Fibroblast of pulmonary artery (primary cell): Measurements from ENCODE around the gene KIFAP3.

ENCODE experiments used
- DNase-seq: peaks from one replicate; pipeline ENCODE4 v3.0.0-alpha.2; 2010; ENCODE audit warnings: low read depth
- H3K4me3 ChIP-seq: replicated peaks from 2 replicates; pipeline ENCODE4 v1.5.1; 2011; ENCODE audit warnings: low read depth, mild to moderate bottlenecking, control low read depth, low read length, moderate library complexity
- TF ChIP-seq, protein P1 (sequence below): IDR thresholded peaks from 2 replicates; pipeline ENCODE4 v1.5.1; 2011; ENCODE audit warnings: mild to moderate bottlenecking, control low read depth, low read length, inconsistent platforms; ENCODE audit errors: missing control alignments

The KIFAP3 gene

DNA sequence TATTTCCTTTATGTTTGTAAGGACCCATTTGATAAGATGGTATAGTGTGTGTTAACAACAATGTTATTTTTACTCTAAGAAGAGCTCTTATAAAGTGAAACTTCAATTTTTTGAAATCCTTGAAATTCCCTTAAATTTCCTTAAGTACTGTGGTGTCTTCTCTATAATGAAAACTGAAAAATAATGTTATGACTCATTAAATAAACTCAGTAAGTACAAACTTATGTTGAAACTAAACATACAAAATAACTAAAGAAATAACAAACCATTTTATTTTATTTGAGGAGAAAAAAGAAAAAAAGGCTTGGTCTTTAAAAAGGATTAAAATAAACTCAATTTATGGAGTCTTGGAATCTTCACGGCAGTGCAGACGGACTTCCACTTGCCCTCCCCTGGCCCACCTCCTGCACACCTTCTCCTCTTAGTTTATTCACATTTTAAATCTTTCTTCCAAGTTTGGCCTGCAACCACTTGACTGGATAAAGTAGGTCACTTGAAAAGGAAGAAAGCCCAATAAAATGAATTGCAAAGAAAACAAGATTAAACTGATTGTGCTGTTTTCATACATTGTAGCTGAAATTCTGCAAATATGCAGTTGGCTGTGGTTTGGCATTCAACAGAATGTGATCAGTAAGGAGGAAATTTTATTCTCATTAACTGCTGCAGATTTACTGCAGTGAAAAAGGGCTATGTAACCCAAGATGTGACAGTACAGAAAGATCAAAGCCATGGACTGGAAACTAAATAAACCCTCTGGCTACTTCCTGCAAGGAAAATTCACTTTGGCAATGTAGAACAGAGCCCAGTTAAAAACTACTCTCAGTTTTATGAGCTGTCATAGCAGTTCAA lies 132.3 kb downstream of the KIFAP3 start:
- TF ChIP-seq, protein P1, sequence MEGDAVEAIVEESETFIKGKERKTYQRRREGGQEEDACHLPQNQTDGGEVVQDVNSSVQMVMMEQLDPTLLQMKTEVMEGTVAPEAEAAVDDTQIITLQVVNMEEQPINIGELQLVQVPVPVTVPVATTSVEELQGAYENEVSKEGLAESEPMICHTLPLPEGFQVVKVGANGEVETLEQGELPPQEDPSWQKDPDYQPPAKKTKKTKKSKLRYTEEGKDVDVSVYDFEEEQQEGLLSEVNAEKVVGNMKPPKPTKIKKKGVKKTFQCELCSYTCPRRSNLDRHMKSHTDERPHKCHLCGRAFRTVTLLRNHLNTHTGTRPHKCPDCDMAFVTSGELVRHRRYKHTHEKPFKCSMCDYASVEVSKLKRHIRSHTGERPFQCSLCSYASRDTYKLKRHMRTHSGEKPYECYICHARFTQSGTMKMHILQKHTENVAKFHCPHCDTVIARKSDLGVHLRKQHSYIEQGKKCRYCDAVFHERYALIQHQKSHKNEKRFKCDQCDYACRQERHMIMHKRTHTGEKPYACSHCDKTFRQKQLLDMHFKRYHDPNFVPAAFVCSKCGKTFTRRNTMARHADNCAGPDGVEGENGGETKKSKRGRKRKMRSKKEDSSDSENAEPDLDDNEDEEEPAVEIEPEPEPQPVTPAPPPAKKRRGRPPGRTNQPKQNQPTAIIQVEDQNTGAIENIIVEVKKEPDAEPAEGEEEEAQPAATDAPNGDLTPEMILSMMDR = no peak
- DNase-seq = peak; percentile 21
- H3K4me3 ChIP-seq = no peak overlapping the region

DNA sequence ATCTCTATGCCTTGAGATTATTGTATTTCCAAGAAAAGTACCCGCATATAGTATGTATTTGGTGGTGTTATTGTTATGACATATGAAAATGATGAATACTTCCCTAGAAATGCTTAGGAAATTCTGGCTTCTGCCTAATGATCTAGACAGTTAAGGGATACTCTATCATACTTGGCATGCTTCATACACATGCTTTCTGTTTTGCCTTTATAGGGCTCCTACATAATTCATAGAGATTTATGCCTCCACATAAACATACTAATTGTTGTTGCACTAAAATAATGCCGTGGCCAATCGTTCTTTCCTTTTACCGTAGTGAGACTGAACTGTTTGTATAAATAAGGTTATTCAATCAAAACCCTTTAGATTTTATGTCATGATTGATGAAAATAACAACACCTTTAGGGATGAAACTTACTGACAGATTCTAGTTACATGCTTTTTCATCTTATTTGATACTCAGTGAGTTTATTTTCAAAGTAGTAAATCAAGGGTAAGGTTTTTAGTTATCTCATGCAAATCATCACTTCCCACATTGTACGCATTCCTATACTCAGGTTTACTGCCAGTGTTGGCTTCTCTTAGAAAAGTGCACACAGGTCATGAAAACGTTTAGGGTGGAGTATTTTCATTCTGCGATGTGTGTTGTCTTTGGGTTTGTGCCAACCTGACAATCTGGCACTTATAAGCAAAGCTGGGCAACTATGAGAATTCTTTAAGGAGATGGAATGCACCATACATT lies 140.3 kb downstream of the KIFAP3 start:
- DNase-seq = peak; percentile 60
- no peak overlapping the region for H3K4me3 ChIP-seq
- TF ChIP-seq, protein P1 = no peak

DNA sequence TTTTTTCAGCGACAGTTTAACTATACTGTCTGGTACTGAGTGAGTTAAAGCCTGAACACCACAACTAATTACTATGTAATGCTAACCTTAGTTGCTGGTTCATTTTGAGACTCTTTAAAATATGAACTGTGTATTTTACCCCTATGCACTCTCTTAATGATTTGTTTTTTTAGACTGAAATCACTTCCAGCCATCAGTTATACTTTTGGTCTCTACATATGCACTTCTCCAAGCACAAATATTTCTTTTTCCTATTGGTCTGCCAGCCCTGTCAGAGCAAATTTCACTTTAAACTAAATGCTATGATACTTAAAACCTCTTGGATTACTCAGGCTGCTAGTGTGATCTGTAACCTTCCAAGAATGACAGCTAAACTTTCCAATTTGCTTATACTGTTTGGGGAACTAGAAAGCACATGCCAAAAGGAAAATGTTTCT lies 142.7 kb downstream of the KIFAP3 start:
- no peak for DNase-seq
- TF ChIP-seq, protein P1 = no peak

DNA sequence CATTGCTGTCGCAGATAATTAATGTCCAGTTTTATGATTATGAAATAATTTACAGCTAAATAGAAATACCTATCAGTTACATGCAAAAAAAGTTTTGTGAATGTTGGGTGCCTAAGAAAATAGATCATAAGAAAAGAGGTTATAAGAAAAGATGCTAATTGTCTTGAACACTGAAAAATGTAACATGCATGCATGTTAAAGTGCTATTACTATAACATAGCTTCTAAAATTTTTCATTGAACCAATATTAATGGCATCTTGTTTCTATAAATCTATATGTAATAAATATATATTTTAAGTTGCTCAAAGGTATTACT lies 145.3 kb downstream of the KIFAP3 start:
- TF ChIP-seq, protein P1 = no peak
- DNase-seq = no peak

More for the DNA sequence above, 142.7 kb downstream of the KIFAP3 start:
- H3K4me3 ChIP-seq = no peak overlapping the region

DNA sequence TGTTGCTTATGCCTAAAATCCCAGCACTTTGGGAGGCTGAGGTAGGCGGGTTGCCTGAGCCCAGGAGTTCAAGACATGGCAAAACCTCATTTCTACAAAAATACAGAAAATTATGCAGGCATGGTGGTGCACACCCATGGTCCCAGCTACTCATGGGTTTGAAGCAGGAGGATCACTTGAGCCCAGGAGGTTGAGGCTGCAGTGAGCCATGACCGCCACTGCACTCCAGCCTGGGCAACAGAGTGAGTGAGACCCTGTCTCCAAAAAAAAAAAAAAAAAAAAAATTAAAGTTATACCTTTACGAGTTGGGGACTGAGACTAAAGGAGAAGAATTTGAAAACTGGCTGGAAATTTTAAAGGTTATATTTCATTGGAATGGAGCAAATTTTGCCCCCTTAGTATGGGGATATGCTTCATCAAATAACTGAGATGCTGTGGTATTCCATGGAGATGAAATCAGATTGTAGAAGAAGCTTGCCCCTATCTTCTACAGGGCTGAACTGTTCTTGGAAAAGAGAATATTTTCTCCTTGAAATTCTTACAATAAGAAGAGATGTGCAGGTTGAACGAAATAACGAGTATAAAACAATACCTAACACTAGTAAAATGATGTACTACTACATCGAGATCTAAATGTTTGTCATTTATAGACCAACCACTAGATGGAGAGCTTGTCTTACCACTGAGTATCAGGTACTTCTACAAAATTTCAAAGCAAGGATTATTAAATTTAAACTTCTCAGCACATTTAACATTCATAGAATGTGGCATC lies 145.9 kb downstream of the KIFAP3 start:
- TF ChIP-seq, protein P1 = peak; percentile 70
- DNase-seq = peak; percentile 77
- no peak overlapping the region for H3K4me3 ChIP-seq

More for the DNA sequence above, 145.3 kb downstream of the KIFAP3 start:
- no peak overlapping the region for H3K4me3 ChIP-seq

DNA sequence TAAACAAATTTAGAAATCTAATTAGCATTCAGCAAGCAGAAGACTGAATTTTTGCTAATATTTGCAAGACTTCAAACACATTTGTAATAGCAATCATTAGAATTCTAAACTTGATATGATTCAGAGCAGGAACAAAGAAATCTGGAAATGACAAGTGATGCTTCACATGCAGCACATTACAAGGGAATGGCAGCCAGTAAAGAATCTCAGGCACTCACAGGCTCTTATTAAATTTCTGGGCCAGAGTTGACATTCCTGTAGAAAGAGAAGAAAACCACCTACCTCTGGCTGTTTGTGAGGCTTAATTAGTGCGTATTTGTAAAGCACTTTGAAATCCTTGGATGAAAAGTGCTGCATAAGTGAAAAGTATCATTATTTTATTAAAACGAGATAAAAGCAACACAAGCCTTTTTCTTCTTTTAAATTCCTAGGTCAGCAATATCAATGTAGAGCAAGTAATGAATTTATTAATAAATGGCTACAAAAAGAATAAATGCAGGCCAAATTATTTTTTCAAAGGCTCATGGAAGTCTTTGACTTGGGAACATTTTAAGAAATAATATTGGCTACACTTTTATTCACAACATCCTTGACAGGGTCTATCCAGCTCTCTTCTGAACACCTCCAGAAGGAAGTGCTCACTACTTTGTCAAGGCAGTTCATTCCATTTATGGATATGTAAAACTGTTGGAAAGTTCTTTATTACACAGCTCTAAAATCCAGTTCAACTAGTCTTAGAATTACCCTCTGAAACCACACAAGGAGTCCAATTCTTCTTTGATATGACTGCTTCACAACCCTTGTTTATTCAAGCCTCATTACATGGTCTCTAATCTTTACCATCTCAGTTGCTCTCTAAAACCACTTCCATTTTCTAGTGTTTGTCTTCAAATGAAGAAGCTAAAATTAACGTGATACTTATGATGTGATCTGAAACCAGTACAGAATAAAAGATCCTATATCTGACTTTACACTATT lies 148.7 kb downstream of the KIFAP3 start:
- no peak overlapping the region for H3K4me3 ChIP-seq

More for the DNA sequence above, 148.7 kb downstream of the KIFAP3 start:
- DNase-seq = no peak
- TF ChIP-seq, protein P1 = no peak
